ENCODE data around the gene ACTBL2.

GRCh38 chr5:57436586-57436985 is 46.0 kb downstream of the ACTBL2 start:
- TF ChIP-seq JUN (CRISPR knock-in tag; IDR thresholded peaks at IDR 0.05), result no peak
- TF ChIP-seq TP53 (CRISPR knock-in tag; IDR thresholded peaks at IDR 0.05), result no peak
- TF ChIP-seq, protein P1, sequence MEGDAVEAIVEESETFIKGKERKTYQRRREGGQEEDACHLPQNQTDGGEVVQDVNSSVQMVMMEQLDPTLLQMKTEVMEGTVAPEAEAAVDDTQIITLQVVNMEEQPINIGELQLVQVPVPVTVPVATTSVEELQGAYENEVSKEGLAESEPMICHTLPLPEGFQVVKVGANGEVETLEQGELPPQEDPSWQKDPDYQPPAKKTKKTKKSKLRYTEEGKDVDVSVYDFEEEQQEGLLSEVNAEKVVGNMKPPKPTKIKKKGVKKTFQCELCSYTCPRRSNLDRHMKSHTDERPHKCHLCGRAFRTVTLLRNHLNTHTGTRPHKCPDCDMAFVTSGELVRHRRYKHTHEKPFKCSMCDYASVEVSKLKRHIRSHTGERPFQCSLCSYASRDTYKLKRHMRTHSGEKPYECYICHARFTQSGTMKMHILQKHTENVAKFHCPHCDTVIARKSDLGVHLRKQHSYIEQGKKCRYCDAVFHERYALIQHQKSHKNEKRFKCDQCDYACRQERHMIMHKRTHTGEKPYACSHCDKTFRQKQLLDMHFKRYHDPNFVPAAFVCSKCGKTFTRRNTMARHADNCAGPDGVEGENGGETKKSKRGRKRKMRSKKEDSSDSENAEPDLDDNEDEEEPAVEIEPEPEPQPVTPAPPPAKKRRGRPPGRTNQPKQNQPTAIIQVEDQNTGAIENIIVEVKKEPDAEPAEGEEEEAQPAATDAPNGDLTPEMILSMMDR (IDR thresholded peaks at IDR 0.05), result no peak
- TF ChIP-seq, protein P2, sequence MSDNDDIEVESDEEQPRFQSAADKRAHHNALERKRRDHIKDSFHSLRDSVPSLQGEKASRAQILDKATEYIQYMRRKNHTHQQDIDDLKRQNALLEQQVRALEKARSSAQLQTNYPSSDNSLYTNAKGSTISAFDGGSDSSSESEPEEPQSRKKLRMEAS (CRISPR knock-in tag; IDR thresholded peaks at IDR 0.05), result no peak
- no peak for TF ChIP-seq ETV6 (CRISPR knock-in tag; IDR thresholded peaks at IDR 0.05)
- no peak for TF ChIP-seq TEAD4 (CRISPR knock-in tag; IDR thresholded peaks at IDR 0.05)
- TF ChIP-seq IRF2 (CRISPR knock-in tag; IDR thresholded peaks at IDR 0.05; ENCODE audit: borderline replicate concordance, low read depth), result no peak
- TF ChIP-seq NR1H2 (CRISPR knock-in tag; IDR thresholded peaks at IDR 0.05), result no peak
- no peak for TF ChIP-seq GABPB1 (CRISPR knock-in tag; IDR thresholded peaks at IDR 0.05)
- TF ChIP-seq, protein P3, sequence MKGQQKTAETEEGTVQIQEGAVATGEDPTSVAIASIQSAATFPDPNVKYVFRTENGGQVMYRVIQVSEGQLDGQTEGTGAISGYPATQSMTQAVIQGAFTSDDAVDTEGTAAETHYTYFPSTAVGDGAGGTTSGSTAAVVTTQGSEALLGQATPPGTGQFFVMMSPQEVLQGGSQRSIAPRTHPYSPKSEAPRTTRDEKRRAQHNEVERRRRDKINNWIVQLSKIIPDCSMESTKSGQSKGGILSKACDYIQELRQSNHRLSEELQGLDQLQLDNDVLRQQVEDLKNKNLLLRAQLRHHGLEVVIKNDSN (CRISPR knock-in tag; IDR thresholded peaks at IDR 0.05), result no peak
- no peak for TF ChIP-seq CBFB (CRISPR knock-in tag; IDR thresholded peaks at IDR 0.05; ENCODE audit: low read depth)
- TF ChIP-seq ATF6 (CRISPR knock-in tag; IDR thresholded peaks at IDR 0.05), result no peak
- TF ChIP-seq TCF7 (CRISPR knock-in tag; IDR thresholded peaks at IDR 0.05; ENCODE audit: low read depth), result no peak
- no peak for TF ChIP-seq ATF2 (CRISPR knock-in tag; IDR thresholded peaks at IDR 0.05; ENCODE audit: borderline replicate concordance, low read depth)

Data from WTC11 (cell line).